OCI-LY7 (cell line): ENCODE results near the gene ICA1. TPM values are rescaled to one million over a fixed set of nuclear protein-coding genes. Genes with fewer than 3 reads are reported as not detected.

Experiments used
- BruUV-seq: library from RNA; stranded (reverse); fragments of 400-500 nt; replicated peaks from 2 replicates; lab custom pipeline; 2021; lab: Mats Ljungman, UMichigan
- CTCF ChIA-PET: fragments of 300-600 bp; sonication (Branson Sonifier 250); formaldehyde crosslinking; loops from one replicate; lab custom pipeline; 2022; ENCODE audit warnings: antibody characterized with exemption; ENCODE audit not compliant: unreplicated experiment; lab: Charles Lee
- POLR2A ChIA-PET: fragments of 300-600 bp; sonication (Branson Sonifier 250); formaldehyde crosslinking; loops from one replicate; lab custom pipeline; 2022; ENCODE audit warnings: antibody characterized with exemption; lab: Charles Lee
- DNase-seq: peaks from one replicate; pipeline ENCODE4 v3.0.0-alpha.2; 2015; ENCODE audit warnings: low spot score
- H2AFZ ChIP-seq: fragments of 200-600 bp; sonication (generic), shearing (Covaris generic); 2 replicates; pipeline ENCODE4 v1.6.1; 2014; ENCODE audit warnings: mild to moderate bottlenecking, antibody characterized with exemption, low read length, moderate library complexity
- H3K27ac ChIP-seq: fragments of 200-600 bp; sonication (generic); 2 replicates; pipeline ENCODE4 v1.5.1; 2014; ENCODE audit warnings: mixed run types, low read depth, mild to moderate bottlenecking, moderate library complexity, low read length, inconsistent platforms; ENCODE audit not compliant: poor library complexity, severe bottlenecking
- H3K36me3 ChIP-seq: fragments of 200-600 bp; sonication (generic); 2 replicates; pipeline ENCODE4 v1.6.1; 2014; ENCODE audit warnings: mild to moderate bottlenecking, antibody characterized with exemption, low read length, moderate library complexity, mixed read lengths; ENCODE audit not compliant: insufficient read depth
- H3K4me1 ChIP-seq: fragments of 200-600 bp; sonication (generic); 2 replicates; pipeline ENCODE4 v1.5.1; 2014; ENCODE audit warnings: mild to moderate bottlenecking, low read length; ENCODE audit not compliant: insufficient read depth, poor library complexity, severe bottlenecking
- H3K4me2 ChIP-seq: fragments of 200-600 bp; sonication (generic); 2 replicates; pipeline ENCODE4 v1.6.1; 2014; ENCODE audit warnings: mild to moderate bottlenecking, low read length
- H3K4me3 ChIP-seq: fragments of 200-600 bp; sonication (generic); 2 replicates; pipeline ENCODE4 v1.5.1; 2014; ENCODE audit warnings: mild to moderate bottlenecking, low read depth, low read length; ENCODE audit not compliant: poor library complexity, severe bottlenecking
- H3K79me2 ChIP-seq: fragments of 200-600 bp; sonication (generic); 2 replicates; pipeline ENCODE4 v1.6.1; 2016; ENCODE audit warnings: low read depth, mild to moderate bottlenecking, low read length, moderate library complexity, mixed read lengths; ENCODE audit not compliant: insufficient read depth
- H3K9me2 ChIP-seq: fragments of 200-600 bp; sonication (generic); 2 replicates; pipeline ENCODE4 v1.6.1; 2016; ENCODE audit warnings: mild to moderate bottlenecking, low read length, mixed read lengths; ENCODE audit not compliant: insufficient read depth
- H3K9me3 ChIP-seq: fragments of 200-600 bp; sonication (generic); 2 replicates; pipeline ENCODE4 v1.6.1; 2014; ENCODE audit warnings: mild to moderate bottlenecking, mixed run types, low read length, mixed read lengths
- H4K20me1 ChIP-seq: fragments of 200-600 bp; sonication (generic); 2 replicates; pipeline ENCODE4 v1.6.1; 2014; ENCODE audit warnings: mild to moderate bottlenecking, antibody characterized with exemption, low read length, moderate library complexity, mixed read lengths; ENCODE audit not compliant: insufficient read depth
- EZH2phosphoT487 ChIP-seq: fragments of 200-600 bp; sonication (generic); IDR thresholded peaks from 2 replicates; pipeline ENCODE4 v1.6.1; 2018; ENCODE audit warnings: low read depth, borderline replicate concordance, mild to moderate bottlenecking, mixed run types, antibody characterized with exemption, low read length, moderate library complexity, mixed read lengths
- intact Hi-C: fragments of 100-400 bp; cut with micrococcal nuclease; formaldehyde crosslinking; loops from one replicate; pipeline ENCODE4 v1.10.0; 2022; ENCODE audit not compliant: unreplicated experiment
- total RNA-seq, 2 experiments: library from RNA; depleted of rRNA in 1 of 2; stranded (reverse); fragments of >200 nt in 1 of 2; shearing (Covaris generic) in 1 of 2; gene quantifications; 2 replicates each; pipeline ENCODE4 v1.2.3, GENCODE V29; 2014 to 2022
- TF ChIP-seq, protein P1 (sequence below): fragments of 200-600 bp; sonication (generic); conservative IDR thresholded peaks from 2 replicates; pipeline ENCODE4 v1.5.1; 2014; ENCODE audit warnings: mild to moderate bottlenecking, antibody characterized with exemption, low read length, moderate library complexity, mixed read lengths

ICA1 gene
- total RNA-seq, 2 experiments from 2014 or later = 0.49 TPM; not detected in 1

DNA sequence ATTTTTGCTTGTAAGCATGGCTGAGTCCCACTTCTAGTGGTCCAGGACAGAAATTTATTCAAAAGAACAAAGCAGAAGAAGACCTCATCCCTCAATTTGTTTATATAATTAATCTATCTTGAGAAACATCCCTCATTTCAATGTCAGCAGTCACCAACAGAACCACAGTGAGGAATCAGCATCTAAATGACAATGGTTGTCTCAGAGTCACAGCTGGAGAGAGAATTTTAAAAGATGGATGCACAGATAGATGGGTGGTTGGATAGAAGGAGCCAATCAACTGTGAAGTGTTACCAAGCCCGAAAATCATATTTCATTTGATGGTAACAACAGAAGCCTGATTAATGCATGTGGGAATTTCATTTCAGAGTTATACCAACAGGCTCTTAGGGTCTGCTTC, 55.0 kb downstream of the ICA1 start:
- Histone ChIP-seq H3K36me3 (no peaks in the 10 kb centered on the region), H3K4me1 (no peaks in the 10 kb centered on the region), H3K9me2 (no peaks in the 10 kb centered on the region), H3K9me3 (no peaks in the 10 kb centered on the region), H3K79me2 (no peaks in the 10 kb centered on the region), H3K27ac (no peak overlapping the region), H3K4me3 (no peak overlapping the region), H2AFZ (no peak overlapping the region), H4K20me1 (no peaks in the 10 kb centered on the region), H3K4me2 (no peak overlapping the region)
- DNase-seq = no peak
- ChIA-PET POLR2A (interaction anchor here (0.7 to 0.9 kb wide), 3 partner anchors 18 to 47 kb away, joined by 3 to 6 read pairs (median 3); no protein-coding TSS in a partner anchor), CTCF (no interaction called here)
- intact Hi-C loops = no loop called here
- TF ChIP-seq, protein P1, sequence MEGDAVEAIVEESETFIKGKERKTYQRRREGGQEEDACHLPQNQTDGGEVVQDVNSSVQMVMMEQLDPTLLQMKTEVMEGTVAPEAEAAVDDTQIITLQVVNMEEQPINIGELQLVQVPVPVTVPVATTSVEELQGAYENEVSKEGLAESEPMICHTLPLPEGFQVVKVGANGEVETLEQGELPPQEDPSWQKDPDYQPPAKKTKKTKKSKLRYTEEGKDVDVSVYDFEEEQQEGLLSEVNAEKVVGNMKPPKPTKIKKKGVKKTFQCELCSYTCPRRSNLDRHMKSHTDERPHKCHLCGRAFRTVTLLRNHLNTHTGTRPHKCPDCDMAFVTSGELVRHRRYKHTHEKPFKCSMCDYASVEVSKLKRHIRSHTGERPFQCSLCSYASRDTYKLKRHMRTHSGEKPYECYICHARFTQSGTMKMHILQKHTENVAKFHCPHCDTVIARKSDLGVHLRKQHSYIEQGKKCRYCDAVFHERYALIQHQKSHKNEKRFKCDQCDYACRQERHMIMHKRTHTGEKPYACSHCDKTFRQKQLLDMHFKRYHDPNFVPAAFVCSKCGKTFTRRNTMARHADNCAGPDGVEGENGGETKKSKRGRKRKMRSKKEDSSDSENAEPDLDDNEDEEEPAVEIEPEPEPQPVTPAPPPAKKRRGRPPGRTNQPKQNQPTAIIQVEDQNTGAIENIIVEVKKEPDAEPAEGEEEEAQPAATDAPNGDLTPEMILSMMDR = no peak
- no peak for TF ChIP-seq EZH2phosphoT487
- BruUV-seq = no TSS peak

DNA sequence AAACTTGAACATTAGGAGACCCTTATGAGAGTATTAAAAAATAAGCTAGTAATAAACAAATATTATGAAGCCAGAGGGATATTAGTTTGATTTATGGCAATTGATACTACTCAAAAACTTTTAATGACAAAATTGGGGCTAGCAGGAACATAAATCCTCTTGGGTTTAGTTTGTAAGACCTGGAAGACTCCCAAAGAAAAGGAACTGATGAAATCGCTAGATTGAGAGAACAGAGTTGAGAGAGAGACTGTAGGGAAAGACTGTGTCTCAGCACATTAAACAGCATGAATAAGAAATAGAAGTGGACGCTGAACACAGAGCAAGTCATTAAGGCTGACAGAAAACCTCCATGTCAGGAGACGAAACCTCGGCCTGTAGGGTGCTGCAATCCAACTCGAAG, 56.4 kb downstream of the ICA1 start:
- no peak for DNase-seq
- H2AFZ ChIP-seq = no peak overlapping the region
- no peak overlapping the region for H3K27ac ChIP-seq
- H3K4me3 ChIP-seq = no peak overlapping the region
- no peaks in the 10 kb centered on the region for H4K20me1 ChIP-seq
- no peaks in the 10 kb centered on the region for H3K9me3 ChIP-seq
- ChIA-PET POLR2A (interaction anchor here (1.0 kb wide), 1 partner anchor 18 kb away, joined by 4 read pairs; no protein-coding TSS in a partner anchor), CTCF (no interaction called here)
- no peaks in the 10 kb centered on the region for H3K79me2 ChIP-seq
- no peaks in the 10 kb centered on the region for H3K9me2 ChIP-seq
- no peak overlapping the region for H3K4me2 ChIP-seq
- no TSS peak for BruUV-seq
- no peaks in the 10 kb centered on the region for H3K4me1 ChIP-seq
- H3K36me3 ChIP-seq = no peaks in the 10 kb centered on the region
- TF ChIP-seq, protein P1 = no peak
- TF ChIP-seq EZH2phosphoT487 = no peak
- intact Hi-C loops = no loop called here

DNA sequence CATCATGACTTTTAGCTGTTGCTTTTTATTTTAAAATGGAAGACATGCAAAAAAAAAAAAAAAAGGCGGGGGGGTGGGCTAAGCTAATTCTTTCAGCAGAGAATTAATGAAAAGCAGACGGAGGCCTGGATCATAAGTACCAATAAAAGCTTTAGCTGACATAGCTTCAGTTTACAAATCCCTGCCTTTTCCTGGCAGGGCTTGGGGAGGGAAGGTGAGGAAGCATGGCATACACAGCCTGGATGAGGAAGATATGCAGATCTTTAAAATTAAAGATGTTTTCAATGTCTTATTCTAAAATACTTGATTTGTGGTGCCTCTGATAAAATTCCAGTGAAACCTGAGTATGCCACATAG, 57.0 kb downstream of the ICA1 start:
- intact Hi-C loops = no loop called here
- TF ChIP-seq EZH2phosphoT487 = no peak
- TF ChIP-seq, protein P1 = no peak
- no peaks in the 10 kb centered on the region for H3K79me2 ChIP-seq
- ChIA-PET CTCF (no interaction called here), POLR2A (interaction anchor here (0.6 to 1.0 kb wide), 3 partner anchors 19 to 825 kb away, joined by 3 to 4 read pairs (median 3); no protein-coding TSS in a partner anchor)
- DNase-seq = no peak
- no peak overlapping the region for H3K4me2 ChIP-seq
- BruUV-seq = no TSS peak
- H3K36me3 ChIP-seq = no peaks in the 10 kb centered on the region
- no peak overlapping the region for H3K27ac ChIP-seq
- H3K4me3 ChIP-seq = no peak overlapping the region
- H2AFZ ChIP-seq = no peak overlapping the region
- no peaks in the 10 kb centered on the region for H4K20me1 ChIP-seq
- H3K9me2 ChIP-seq = no peaks in the 10 kb centered on the region
- H3K4me1 ChIP-seq = no peaks in the 10 kb centered on the region
- no peaks in the 10 kb centered on the region for H3K9me3 ChIP-seq
